A673 (cell line): Measurements from ENCODE around the gene FXYD7.

Source experiments
- CTCF ChIP-seq: fragments of 300-800, 200-600 bp; sonication (generic); conservative IDR thresholded peaks from 2 replicates; pipeline ENCODE4 v1.5.1; 2017; ENCODE audit warnings: low read depth, mild to moderate bottlenecking, antibody characterized with exemption, low read length, moderate library complexity, mixed read lengths
- EZH2 ChIP-seq: fragments of 200-600 bp; sonication (generic); IDR thresholded peaks from 2 replicates; pipeline ENCODE4 v1.6.1; 2017; ENCODE audit warnings: borderline replicate concordance, low read depth, mild to moderate bottlenecking, mixed read lengths, antibody characterized with exemption, low read length; ENCODE audit not compliant: poor library complexity, severe bottlenecking

GRCh38 chr19:35166100-35167063 is 23.3 kb downstream of the FXYD7 start:
- no peak for TF ChIP-seq CTCF
- no peak for TF ChIP-seq EZH2
